Frontal cortex (tissue), 4 donors: ENCODE results near the gene CNTNAP3B. TPM values are rescaled to one million over a fixed set of nuclear protein-coding genes. Genes with fewer than 3 reads are reported as not detected.
"Not testable (repeated sequence)": the region's sequence is repeated elsewhere in the genome, so short reads cannot be mapped to it uniquely, and the experiment has no call there.

ENCODE experiments used
- DNase-seq, 2 donors: peaks; one replicate each; pipeline ENCODE4 v3.0.0; 2012; ENCODE audit warnings: low spot score in 2 of 2
- FAIRE-seq: peaks from 2 replicates; lab custom pipeline; 2012; peaks lifted over from hg19 to GRCh38; lab: Jason Lieb, UNC
- total RNA-seq: library from RNA; depleted of rRNA; stranded (reverse); fragments of >200 nt; gene quantifications from one replicate; pipeline ENCODE4 v1.2.3, GENCODE V29; 2014
- donor health status: control.
- donor health status: control.
- donor health status: control.

Gene CNTNAP3B
- total RNA-seq, result 35.9 TPM

DNA sequence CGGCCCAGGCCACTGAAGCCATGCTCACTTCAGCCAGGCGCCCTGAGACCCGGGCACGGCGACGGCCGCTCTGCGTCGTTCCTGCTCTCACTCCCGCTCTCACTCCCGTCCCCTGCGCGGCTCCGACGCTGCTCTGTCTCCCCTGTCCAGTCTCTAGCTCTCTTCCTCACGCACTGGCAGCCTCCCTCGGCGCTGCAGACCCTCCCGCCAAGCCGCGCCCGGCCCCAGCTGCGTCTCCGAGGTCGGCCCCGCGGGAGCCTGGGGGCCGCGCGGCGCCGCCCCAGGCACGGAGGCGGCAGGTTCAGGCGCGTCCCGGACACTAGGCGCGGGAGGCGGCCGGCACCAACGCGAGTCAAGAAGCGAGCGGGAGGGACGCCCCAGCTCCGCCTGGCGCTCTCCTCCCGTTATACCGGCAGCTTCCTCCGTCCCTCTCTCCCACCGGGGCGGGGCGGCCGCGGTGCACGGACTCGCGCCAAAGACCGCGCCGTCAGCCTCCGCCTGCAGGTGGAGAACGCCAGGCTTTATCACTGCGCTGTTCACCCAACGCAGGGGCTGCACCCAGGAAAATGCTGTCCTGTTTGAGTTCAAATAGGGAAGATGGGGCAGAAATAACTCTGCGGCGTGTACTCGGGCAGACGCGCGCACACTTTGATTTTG, at the start of gene CNTNAP3B:
CNTNAP3B (minus strand) TSS at position 354 of the 657 bp plus-strand sequence; CDS start at position 22, 332 bp downstream.
- DNase-seq, FAIRE-seq: not testable (repeated sequence)

DNA sequence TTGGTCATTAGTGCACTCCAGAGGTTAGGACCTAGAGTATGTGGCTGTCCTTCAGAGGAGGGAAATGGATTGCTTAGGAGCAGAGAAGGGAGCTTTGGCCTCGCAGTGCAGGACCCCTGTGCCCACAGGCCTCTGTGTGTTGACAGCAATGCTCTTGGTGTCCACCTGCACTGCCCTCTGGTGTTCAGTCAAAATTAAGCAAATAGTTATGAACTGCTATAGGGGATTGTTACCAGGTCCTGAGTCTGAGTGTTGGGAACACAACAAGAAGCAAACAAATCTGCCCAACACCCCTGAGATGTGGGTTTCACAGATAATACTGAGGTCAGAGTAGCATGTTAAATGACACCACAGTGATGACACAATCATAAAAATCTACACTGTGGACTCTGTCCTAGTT, 31.1 kb upstream of the CNTNAP3B start:
- DNase-seq, FAIRE-seq: not testable (repeated sequence)

DNA sequence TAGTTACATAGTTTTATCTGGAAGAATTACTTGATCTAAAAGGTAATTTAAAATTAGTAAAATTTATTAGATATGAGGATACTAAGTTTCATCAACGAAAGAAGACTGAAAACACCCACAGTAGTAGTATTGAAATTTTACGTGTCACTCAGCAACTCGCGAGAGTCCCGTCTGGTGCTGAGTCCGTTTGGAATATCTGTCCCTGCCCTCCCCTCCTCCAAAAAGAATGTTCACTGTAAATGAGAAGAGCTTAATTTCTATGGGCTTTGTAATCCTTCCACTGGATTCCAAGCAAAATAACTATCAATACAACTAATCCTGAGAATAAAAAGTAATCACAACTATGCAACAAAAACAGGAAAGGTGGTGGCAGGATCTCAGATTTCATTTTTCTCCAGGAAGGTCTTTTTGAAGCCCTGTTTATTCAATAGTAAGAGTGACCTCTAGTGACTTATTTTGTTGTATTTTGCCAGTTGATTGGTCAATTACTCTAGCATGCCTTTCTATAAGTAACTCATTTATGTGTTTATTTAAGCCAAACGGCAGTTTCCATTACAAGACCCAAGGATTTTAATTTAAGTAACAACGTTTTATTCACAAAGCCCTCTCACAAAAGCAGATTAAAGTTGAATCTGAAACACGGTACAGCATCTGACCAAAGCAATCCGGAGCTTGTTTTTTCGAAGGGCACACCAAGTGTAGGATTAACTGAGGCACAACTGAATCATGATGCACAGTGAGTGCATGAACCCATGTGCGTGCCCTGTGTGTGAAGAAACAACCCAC, 2.0 kb downstream of the CNTNAP3B start:
- DNase-seq, result peak in 1 of 2 donors; percentile 17
- not testable (repeated sequence) for FAIRE-seq

DNA sequence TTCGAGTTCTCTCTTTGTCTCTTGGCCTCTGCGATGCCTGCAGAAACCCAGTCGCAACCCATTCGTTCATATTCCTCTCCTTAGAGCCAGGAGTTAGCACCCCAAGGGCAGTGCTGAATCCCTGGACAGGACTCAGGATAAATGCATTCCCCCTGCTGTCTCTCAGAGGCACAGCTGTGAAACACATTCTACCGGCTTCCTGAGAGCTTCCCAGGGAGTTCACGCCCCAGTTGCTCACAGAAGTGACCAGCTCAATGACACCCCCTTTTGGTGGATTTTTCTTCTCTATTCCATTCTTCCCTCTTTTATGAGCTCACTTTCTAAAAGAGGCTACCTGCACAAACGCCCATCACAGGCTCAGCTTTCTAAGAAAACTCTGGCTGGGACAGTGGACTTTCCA, 8.2 kb downstream of the CNTNAP3B start:
- FAIRE-seq, DNase-seq: not testable (repeated sequence)

DNA sequence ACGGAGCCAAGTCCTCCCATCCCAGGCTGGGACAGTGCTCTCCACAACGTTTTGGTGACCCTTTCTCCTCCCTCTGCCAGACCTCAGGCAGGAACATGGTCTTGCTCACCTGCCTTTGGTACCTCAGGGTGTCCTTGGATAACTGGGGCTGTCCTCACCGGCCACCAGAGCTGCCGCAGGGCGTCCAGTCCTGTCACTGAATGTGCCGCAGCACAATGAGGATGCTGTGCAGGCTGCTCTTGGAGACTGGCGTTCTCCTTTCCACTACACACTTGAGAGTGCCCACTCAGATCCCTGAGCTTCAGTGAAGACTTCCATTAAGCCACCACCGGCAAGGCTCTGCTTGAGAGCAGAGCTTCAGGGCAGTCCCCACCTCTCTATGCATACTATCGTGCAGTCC, 33.3 kb downstream of the CNTNAP3B start:
- DNase-seq, FAIRE-seq: not testable (repeated sequence)

DNA sequence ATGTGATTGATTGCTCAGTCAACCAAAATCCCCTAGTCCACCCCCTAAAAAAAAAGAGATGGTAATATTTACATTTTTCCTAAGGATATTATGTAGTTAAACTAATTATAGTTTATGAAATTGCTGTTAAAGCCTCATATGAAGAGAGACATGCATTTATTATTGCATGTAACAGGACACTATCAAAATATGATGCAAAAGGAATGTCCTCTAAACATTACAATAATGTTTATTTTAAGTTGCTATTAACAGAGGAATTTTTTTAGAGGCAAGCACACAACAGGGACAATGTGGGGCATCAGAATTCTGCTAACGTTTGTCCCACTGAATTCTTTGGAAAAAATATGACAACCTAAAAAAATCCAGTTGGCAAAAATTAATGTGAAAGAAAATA, 44.7 kb downstream of the CNTNAP3B start:
- DNase-seq, result not testable (repeated sequence)
- peak; percentile 51 for FAIRE-seq

DNA sequence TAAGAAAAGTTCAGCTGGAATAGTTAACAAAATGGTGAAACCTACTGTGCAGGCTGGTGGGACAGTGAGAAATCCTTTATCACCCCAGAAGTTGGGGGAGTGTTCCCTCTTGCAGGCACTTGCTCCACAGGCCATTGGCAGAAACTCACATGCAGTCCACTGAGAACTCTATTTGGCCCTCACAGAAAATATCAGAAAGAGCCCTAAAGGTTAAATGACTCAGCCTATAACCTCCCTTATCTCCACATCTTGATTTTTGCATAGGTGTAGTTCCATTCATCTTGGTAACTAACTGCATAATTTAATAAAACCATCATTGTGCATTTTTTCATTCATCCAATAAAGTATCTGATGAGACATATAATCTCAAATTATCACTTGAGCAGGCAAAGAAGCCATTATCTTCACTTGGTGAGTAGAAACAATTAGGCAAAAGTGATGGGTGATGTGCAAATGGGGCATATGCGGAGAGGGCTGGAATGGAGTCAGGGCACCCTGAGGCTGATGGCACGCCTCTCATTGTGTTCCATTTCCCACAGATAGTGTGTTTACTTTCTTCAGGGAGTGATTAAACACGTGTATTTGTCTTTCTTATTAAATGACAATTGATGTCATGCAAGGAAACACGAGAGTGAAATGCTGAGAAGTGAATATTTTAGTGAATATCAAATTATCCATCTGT, 45.2 kb downstream of the CNTNAP3B start:
- DNase-seq, FAIRE-seq: not testable (repeated sequence)

DNA sequence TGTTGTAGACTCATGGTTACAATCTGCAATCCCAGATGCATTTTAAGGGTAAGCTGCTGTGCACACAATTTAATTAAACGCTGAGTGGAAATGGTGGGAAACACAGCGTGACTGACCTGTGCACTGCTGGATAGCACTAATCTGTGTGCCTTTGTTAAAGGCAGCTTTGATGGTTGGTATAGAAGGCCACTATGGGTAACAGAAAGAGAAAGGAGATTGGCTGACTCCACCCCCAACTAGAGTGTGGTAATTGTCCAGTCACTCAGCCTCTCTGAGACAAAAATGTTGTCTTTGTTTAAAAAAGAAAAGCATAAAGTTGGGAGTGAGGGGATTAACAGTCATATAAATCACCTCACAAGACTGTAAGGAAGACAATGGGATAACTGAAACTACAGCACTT, 48.9 kb downstream of the CNTNAP3B start:
- FAIRE-seq, DNase-seq: not testable (repeated sequence)

DNA sequence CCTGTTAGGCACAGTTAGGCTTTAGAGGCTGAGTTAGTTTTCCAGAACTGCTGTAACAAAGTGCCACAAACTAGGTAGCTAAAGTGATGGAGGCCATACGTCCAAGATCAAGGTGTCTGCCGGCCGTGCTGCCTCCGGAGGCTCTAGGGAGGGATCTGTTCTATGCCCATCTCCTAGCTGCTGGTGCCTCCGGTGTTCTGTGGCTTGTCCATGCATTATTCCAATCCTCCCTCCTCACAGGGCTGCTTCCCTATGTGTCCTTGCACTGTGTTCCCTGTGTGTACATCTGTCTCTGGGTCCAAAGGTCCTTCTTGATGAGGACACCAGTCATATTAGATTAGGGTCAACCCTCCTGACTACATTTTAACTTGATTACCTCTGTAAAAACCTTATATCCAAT, 54.4 kb downstream of the CNTNAP3B start:
- not testable (repeated sequence) for DNase-seq, FAIRE-seq

DNA sequence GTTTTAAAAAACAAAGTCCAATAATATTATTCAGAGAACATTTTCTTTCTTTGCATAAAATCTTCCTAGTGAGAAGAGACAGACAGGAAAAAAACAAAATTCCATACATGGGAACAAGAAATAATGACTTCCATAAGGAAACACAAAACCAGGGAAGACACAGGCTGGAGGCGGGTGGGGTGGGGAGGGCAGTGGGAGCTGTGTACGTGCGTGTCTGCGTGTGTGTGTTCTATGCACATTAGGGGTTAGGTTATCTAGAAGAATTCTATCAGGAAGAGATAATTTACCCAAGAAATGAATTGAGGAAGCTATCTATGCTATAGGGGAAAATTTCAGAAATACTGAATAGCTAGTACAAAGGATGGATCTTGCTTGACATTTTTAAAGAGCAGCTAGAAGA, 58.2 kb downstream of the CNTNAP3B start:
- not testable (repeated sequence) for DNase-seq
- FAIRE-seq, result peak; percentile 39

DNA sequence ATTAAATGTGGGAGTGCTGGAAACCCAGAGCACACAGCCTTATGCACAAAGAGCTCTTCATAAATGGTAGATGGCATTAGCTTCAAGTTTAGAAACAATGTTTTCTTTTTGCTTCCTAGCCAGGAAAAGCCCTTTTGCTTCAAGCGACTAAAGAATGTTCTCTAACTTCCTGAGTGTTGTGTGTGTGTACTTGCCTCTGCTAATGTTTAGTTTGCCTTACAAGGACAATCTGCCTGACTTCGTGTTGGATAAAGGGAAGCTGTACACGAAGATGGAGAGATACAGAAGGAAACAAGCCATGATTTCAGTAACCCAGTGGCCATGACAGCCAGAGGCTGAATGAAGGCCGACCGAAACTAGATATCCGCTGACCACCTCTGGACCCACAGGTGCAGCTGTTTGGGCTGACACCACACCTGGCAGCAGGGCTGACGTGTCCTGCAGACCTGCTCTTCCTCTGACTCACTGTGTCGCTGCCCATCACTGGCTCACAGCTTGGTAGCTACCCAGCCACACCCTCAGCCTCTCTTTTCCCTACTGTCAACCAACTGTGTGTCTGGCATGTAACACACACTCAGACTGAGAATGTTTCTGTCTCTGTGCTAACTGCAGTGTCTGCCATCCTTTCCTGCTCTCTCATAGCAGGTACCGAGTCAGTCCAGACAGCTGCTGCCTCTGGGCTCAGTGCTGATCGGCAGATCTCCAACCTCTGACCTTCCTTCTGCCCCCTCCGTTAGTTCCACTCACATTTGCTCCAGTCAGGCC, 59.0 kb downstream of the CNTNAP3B start:
- DNase-seq, FAIRE-seq: not testable (repeated sequence)

DNA sequence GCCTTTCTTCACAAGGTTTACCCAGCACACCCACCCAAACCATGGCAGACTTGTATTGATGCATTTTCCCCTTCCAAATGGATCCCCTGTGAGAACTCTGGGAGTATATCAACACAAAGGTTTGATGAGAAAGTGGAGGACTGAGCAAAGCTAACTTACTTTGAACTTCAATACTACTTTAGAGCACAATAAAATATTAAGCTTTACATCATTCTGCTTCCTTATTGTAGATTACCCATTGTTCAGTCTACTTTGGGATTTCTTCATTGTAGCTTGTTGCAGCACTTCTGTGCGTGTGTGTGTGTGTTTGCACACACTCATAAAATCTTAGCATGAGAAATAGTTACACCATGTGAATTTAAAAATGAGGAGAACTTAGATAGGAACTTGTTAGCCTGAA, 75.4 kb downstream of the CNTNAP3B start:
- DNase-seq, FAIRE-seq: not testable (repeated sequence)

DNA sequence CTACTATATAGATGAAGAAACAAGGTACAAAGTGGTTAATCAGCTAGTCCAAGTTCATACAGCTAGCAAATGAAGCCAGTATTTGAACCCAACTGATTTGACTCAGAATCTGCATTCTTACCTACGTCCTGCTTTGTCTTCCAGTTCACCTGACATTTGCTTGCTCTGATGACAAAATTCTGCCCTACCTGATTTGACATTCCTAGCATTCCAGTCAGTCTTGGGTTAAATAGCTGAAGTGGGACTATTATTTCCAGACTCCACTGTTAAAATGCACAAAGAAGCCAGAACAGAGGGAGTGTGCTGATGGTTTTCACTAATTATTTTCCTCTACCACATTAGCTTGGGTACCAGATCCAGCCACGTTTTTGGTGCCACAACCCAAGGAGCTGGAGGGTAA, 78.5 kb downstream of the CNTNAP3B start:
- DNase-seq, FAIRE-seq: not testable (repeated sequence)

DNA sequence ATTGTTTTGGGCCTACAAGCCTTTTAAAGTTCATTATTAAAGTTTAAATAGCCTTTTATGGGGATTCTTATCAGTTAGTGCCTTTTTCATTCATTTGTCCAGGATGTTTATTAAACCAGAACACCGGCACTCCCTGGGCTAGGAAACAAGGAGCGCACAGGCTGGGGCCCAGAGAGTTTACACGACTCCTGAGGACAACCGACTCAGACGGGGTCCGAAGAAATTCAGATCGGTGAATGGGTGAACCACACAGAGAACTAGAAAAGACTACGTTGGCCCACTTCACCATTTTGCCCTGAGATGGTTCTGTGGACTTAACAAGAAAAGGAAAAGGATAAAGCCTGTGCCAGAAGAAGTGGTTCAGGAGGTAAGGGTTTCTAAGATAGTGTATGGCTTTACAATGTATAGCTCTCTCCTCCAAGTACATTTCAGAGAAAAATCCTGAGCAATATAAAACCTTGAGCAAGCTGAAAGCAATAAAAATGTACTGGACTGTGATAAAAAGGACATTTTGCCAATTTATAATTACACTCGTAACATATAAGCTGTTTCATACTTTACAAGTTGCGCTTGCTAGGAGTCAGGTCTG, 84.7 kb downstream of the CNTNAP3B start:
- not testable (repeated sequence) for DNase-seq, FAIRE-seq

DNA sequence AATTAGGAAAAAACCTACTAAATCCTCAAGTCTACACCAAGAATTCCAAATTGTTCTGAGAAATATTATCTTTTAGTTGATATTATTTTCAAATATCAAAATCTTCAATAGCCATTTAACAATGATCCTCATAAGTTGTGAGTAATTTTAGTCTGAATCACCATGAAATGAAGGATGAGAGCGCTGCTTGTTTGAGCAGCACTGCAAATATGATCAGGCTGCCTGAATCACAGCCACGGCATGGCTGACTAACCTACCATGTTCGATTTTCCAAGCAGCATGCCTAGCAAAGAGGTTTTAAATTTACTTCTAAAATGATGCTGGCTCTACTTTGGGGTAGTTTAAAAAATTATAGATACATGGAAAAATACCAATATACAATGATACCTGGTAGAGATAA, 95.7 kb downstream of the CNTNAP3B start:
- not testable (repeated sequence) for DNase-seq
- FAIRE-seq, result peak; percentile 69

DNA sequence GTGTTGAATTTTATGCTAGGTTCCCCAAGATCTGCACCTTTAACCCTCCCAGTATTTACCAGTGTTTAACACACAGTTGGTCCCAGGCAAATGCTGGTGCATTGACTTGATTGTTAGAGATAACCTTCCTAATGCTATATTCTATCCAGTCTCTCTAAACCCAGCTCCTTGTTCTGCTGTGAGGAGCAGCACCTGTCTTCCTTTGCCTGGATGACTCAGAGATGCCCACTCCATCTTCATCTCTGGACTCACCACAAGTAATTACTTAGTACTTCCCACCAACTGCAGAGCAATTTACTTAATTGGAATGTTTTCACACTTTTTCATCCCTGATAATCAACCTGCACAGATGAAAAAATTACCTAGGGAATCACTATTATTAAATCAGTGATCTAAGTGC, 108.6 kb downstream of the CNTNAP3B start:
- not testable (repeated sequence) for FAIRE-seq, DNase-seq

DNA sequence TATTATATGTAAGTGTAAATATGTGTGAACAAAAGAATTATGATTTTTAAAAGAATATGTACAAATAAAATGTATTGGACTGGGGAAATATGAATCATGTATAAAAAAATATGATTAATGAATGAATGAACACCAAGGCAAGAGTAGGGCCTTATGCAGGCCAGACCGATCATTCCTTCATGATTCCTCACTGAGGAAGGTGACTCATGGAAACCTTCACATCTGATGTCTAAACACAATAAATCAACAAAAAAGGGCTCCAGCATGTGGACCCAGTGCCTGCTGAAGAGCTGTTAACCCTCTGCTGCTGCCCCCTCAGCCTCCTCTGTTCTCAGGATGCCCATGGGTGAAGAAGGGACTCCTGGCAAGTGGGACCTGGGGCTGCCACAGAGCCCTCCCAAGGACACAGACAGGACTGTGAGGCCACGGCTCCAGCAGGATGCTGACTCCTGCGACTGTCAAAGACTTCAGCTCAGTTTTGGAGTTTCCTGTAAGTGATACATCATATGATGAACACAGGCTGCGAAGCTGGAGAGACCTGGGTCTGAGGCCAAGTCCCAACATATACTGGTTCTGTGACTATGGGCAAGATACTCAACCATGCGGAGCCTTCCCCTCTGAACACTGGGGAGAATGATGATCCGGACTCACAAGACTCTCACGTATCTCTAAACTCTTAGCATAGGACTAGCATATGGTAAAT, 110.9 kb downstream of the CNTNAP3B start:
- DNase-seq, FAIRE-seq: not testable (repeated sequence)

DNA sequence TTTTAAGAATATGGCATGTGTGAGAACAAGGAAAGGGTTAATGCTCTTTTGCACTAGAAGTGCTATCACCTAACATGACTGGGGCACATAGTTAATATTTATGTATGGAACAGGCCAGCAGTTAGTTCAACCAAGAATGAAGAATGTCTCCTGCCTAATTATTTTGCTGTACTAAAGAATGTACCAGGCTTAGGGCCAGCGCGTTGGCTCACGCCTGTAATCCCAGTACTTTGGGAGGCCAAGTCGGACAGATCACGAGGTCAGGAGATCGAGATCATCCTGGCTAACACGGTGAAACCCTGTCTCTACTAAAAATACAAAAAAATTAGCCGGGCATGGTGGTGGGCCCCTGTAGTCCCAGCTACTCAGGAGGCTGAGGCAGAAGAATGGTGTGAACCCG, 114.9 kb downstream of the CNTNAP3B start:
- not testable (repeated sequence) for FAIRE-seq, DNase-seq
